HG02884 (cell line): ENCODE measurements around the gene RHOBTB3.

Experiments used
- ATAC-seq: cut with Tn5 transposase; IDR thresholded peaks from one replicate; pipeline ENCODE4 v1.9.1; 2021; ENCODE audit warnings: mild to moderate bottlenecking, moderate library complexity; ENCODE audit not compliant: unreplicated experiment

Gene RHOBTB3

DNA sequence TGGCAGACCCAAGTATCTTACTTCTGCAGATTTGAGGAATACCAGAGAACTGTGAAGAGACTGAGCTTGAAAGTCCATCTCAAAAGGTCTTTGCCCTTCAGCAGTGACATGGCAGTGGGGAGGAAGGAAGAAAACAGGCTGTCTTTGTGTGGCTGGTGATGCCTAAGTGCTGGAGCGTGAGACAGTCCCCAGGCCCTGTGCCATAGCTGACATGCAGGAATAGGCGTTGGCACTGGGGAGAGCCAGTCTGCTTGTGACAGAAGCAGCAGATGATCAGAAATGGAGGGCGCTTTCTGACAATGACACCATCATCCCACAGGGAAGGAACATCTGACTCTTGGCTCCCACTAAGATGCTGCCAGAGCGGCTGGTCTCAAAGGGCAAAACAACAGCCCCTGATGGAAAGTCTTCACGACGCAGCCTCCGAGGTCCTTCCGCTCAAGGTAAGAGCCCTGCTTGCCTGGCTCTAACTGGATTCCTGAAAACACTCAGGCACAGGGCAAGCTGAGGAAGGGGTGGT, 106.9 kb downstream of the RHOBTB3 start:
- ATAC-seq = no peak

DNA sequence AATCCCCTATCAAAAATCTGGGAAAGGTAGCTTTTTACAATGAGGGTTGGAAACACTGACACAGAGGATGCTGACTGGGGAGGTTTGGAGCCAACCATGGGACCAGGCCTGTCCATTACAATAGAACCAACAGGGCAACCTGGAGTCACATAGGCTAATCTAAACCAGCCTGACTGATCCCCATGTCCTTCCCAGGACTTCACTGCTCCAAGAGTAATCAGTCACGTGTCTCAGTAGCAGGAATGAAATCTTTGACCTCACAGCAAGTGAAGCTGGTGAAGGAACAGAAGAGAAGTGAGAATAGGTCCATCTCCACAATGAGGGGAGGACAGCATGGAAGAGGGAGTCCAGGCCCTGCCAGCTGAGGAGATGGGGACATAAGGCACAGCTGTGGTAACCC, 107.4 kb downstream of the RHOBTB3 start:
- ATAC-seq = no peak

DNA sequence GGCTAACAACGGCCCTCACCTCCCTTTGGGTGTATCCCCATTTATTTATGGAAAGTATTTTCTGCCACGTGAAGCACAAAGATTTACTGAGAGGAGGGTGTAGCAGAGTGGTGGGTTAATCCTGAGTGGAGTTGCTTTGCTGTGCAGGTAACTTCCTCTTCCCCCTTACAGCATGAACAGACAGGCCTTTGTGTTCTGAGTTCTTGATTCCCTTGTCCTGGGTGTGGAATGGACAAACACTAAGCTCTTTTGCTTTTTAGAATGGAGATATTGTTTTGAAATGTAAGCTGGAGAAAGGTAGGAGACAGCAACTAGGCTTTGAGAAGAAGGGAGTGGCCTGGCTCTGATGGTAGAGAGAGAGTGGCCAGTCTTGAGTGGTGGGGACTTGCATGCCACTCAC, 108.5 kb downstream of the RHOBTB3 start:
- ATAC-seq = no peak

DNA sequence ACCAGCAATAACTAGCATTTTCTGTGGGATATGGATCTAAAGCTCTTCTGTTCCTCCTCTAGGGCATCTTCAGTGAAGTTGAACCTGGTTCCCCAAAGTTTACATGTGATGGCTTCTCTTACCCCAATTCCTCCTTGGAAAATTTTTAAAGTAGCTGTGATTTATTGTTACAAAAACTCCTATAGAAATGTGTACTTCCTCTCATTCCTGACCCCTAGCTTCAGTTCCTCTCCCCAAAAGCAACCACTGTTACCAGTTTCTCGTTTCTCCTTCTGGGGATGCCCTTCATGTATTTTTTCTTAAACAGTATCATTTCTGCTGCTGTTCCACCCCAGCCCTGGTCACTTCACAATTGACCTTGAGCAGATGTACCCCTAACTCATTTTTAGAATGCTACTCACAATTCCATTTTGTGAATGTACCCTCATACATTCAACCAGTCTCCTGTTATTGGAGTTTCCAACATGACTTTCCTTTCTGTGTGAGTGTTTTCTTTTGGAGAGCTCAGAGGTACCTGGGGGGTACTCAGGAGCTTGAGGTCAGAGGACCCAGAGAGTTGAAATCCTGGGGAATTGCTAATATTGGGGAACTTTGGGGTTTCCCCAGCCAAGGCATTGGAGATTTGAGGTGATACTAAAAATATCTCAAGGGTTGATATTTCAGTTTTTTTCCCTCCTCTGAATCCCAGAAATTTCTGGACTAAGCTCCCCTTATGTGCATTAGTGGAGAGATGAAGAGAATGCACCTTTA, 110.0 kb downstream of the RHOBTB3 start:
- ATAC-seq = no peak

DNA sequence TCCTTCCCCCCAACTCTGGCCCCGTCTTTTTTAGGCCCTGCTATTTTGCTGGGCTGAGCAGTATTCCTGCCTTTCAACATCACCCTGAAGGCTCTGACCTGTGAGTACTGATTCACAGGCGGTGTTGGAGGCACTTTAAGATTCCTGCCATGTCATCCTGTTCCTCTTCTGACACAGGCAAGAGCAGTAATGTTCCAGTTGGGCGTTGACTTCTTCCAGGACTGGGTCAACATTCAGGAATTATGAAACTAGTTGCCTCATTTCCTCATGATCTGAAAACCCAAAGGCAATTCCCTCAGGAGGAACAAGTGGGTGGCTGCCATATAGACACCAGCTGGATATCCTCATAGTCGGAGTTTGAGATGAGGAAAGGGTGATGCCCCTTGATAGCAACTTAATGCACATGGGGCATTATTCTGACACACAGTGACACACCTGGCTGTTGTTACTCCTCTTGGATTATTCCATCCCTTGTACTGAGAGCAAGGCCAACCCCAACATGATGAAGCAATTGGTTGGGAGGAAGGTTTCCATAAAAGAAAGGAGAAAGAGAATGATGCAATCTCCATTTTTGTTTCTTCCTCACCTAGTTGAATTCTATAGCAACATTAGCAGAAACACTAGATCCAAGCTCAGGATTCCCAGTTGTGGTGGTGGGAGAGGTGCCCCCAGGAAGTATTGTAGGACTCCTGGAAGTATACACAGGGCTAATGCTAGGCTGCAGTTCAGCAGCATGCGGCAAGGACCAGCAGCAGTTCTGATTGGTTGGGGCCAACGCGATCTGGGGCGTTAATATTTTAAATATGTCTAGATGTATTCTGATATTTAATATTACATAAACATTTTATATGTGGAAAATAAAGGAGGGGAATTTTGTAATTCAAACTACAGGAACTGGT, 111.0 kb downstream of the RHOBTB3 start:
- no peak for ATAC-seq

DNA sequence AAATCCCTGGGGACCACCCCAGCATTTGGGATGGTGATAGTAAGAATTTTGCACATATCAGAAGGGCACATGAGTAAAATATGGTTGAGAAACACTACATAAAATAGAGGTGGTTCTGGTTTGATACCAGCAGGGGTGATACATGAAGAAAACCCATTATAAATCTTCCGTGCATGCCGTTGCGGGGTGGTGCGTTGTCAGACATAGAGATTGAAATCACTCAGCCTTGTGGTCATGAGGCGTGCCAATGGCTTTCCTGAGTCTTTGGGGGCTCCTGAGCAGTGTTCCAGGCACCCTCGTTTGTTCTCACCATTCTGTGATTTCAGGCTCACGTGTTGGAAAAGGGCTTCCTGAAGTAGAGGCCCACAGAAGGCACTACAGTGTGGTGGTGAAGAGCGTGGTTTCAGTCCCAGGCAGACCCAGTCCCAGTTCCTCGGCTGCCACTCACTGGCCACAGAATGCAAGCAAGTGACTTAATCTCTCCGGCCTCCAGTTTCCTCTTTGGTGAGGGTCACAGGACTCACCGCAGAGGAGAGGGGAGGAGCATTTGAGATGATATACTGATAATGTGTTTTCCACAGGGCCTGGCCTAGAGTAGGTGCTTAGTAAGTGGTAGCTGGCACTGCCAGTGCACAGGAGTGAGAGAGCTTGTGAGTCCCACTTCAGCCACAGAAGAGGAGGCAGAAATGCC, 111.9 kb downstream of the RHOBTB3 start:
- peak; percentile 90 for ATAC-seq

DNA sequence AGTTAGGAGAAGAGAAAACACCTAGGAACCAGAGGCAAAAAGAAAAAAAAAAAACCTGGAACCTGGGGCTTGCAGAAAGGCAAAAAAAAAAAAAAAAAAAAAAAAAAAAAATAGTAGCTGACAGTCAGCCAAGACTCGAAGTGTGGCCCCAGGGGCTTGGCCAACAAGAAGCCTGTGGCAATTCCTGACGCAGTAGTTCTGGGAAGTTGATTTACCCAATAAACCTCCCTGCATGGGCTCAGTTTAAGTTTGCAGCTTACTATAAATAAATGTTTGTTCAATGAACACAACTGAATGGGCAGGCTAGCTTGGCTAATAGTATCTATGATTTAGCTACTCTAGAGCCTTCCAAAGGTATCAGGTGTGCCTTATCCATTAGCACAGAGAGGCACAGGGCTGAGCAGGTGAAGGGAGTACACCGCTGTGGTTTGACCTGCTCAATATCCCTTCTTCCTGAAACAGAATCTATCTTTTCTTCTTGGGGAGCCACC, 112.6 kb downstream of the RHOBTB3 start:
- ATAC-seq = no peak

DNA sequence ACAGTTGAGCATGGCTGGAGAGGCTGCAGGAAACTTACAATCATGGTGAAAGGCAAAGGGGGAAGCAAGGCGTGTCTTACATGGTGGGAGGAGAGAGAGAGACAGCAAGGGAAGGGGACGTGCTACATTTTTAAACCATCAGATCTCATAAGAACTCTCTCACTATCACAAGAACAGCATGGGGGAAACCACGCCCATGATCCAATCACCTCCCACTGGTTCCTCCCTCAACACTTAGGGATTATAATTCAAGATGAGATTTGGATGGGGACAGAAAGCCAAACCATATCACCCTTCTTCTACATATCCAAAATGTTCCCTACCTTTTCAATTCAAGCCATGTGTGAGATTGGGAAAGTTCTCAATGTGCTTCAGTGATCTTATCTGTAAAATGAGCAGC, 114.3 kb downstream of the RHOBTB3 start:
- ATAC-seq = no peak
